H1 (cell line): ENCODE measurements around the gene C13orf42.

Experiments
- CBX5 ChIP-seq: fragments of 300-800, 300-1000 bp; sonication (generic); IDR thresholded peaks from 2 replicates; pipeline ENCODE4 v1.7.1; 2016; ENCODE audit warnings: antibody characterized with exemption, low read length, low read depth
- CHD2 ChIP-seq: IDR thresholded peaks from 2 replicates; pipeline ENCODE4 v1.6.1; 2012; ENCODE audit warnings: low read length, improper control_type of control experiment
- EZH2 ChIP-seq: fragments of 200-600 bp; sonication (generic); IDR thresholded peaks from 2 replicates; pipeline ENCODE4 v1.7.1; 2012; ENCODE audit warnings: low read depth, mild to moderate bottlenecking, moderate library complexity, low read length, inconsistent platforms; ENCODE audit not compliant: severe bottlenecking
- GTF2F1 ChIP-seq: IDR thresholded peaks from 2 replicates; pipeline ENCODE4 v1.6.1; 2012; ENCODE audit warnings: low read depth, low read length, improper control_type of control experiment, borderline replicate concordance
- JUND ChIP-seq: IDR thresholded peaks from 2 replicates; pipeline ENCODE4 v1.6.1; 2011; ENCODE audit warnings: mild to moderate bottlenecking, improper control_type of control experiment, low read length
- PHF8 ChIP-seq: fragments of 200-600 bp; sonication (generic); conservative IDR thresholded peaks from 2 replicates; pipeline ENCODE4 v1.7.1; 2012; ENCODE audit warnings: low read depth, mild to moderate bottlenecking, inconsistent platforms, low read length, moderate library complexity
- RAD21 ChIP-seq, 2 experiments: IDR thresholded peaks in 1 of 2; conservative IDR thresholded peaks in 1 of 2; 2 replicates each; pipeline ENCODE4 v1.6.1; 2011; ENCODE audit warnings: low read depth in 2 of 2, low read length in 2 of 2, improper control_type of control experiment in 1 of 2, inconsistent platforms in 1 of 2, mild to moderate bottlenecking in 1 of 2, moderate library complexity in 1 of 2
- SAP30 ChIP-seq: fragments of 300-600 bp; sonication (generic); IDR thresholded peaks from 2 replicates; pipeline ENCODE4 v1.7.1; 2012; ENCODE audit warnings: low read length, moderate library complexity, mild to moderate bottlenecking, inconsistent platforms; ENCODE audit not compliant: insufficient read depth, insufficient replicate concordance
- SIN3A ChIP-seq, 2 experiments: IDR thresholded peaks in 1 of 2; conservative IDR thresholded peaks in 1 of 2; 2 replicates each; pipeline ENCODE4 v1.6.1; 2011 to 2012; ENCODE audit warnings: low read length in 2 of 2, improper control_type of control experiment in 1 of 2, low read depth in 1 of 2, mild to moderate bottlenecking in 1 of 2
- SP1 ChIP-seq: IDR thresholded peaks from 2 replicates; pipeline ENCODE4 v1.6.1; 2011; ENCODE audit warnings: low read depth, low read length
- TCF12 ChIP-seq: IDR thresholded peaks from 2 replicates; pipeline ENCODE4 v1.6.1; 2011; ENCODE audit warnings: low read depth, mild to moderate bottlenecking, low read length
- ZNF274 ChIP-seq: IDR thresholded peaks from 2 replicates; pipeline ENCODE4 v1.7.0; 2012; ENCODE audit warnings: low read length, borderline replicate concordance; ENCODE audit errors: extremely low read depth
- TF ChIP-seq, protein P1 (sequence below), 3 experiments: IDR thresholded peaks; 1 replicate in 2 of 3; 2 replicates in 1 of 3; pipeline versions ENCODE4 v1.5.1 to v1.6.1; 2011; ENCODE audit warnings: low read length in 3 of 3, mild to moderate bottlenecking in 3 of 3, inconsistent platforms in 2 of 3, low read depth in 1 of 3, moderate library complexity in 1 of 3; ENCODE audit not compliant: insufficient read depth in 1 of 3; ENCODE audit errors: control extremely low read depth in 1 of 3

DNA sequence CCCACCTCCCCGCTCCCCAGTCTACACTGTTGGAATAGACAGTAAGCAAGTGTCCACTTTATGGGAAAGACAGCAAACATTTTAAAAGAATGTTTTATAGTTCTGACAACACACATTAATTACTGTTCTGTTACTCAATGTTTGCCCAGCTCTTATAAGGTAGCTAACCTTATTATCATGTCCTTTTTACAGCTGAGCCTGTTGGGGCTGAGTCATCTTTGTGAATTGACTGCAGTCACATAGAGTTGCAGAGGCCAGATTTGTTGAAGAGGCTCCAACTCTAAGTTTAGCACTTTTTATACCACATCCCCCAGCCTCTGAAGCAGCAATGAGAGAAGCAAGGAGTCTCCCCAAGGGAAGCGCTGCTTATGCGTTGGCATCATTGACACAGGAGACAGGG, 76.2 kb downstream of the C13orf42 start:
- TF ChIP-seq ZNF274 (no peak), JUND (no peak), SIN3A (conservative IDR thresholded peaks at IDR 0.05 in 1 of 2, IDR thresholded peaks at IDR 0.05 in 1 of 2; ENCODE audit: low read depth in 1 of 2, low read length in 2 of 2) (no peak), GTF2F1 (no peak), TCF12 (no peak), SAP30 (no peak), CHD2 (no peak), SP1 (no peak), CBX5 (no peak), EZH2 (no peak), PHF8 (no peak), RAD21 (IDR thresholded peaks at IDR 0.05 in 1 of 2, conservative IDR thresholded peaks at IDR 0.05 in 1 of 2; ENCODE audit: low read depth in 2 of 2, low read length in 2 of 2) (no peak)
- TF ChIP-seq, protein P1, sequence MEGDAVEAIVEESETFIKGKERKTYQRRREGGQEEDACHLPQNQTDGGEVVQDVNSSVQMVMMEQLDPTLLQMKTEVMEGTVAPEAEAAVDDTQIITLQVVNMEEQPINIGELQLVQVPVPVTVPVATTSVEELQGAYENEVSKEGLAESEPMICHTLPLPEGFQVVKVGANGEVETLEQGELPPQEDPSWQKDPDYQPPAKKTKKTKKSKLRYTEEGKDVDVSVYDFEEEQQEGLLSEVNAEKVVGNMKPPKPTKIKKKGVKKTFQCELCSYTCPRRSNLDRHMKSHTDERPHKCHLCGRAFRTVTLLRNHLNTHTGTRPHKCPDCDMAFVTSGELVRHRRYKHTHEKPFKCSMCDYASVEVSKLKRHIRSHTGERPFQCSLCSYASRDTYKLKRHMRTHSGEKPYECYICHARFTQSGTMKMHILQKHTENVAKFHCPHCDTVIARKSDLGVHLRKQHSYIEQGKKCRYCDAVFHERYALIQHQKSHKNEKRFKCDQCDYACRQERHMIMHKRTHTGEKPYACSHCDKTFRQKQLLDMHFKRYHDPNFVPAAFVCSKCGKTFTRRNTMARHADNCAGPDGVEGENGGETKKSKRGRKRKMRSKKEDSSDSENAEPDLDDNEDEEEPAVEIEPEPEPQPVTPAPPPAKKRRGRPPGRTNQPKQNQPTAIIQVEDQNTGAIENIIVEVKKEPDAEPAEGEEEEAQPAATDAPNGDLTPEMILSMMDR (IDR thresholded peaks at IDR 0.05; ENCODE audit: control extremely low read depth in 1 of 3, insufficient read depth in 1 of 3, low read depth in 1 of 3, low read length in 3 of 3): no peak
